Gastroesophageal sphincter (tissue), 4 donors: ENCODE results near the gene CPNE9. TPM values are rescaled to one million over a fixed set of nuclear protein-coding genes. Genes with fewer than 3 reads are reported as not detected.

Source experiments
- ATAC-seq: fragments of 150-250 bp; one replicate; pipeline ENCODE4 v1.9.1; 2016; ENCODE audit warnings: mild to moderate bottlenecking, moderate library complexity
- H3K27ac ChIP-seq, 4 donors: fragments of 200-600 bp; sonication (generic) in 3 of 4; 1 replicate in 3 of 4; 2 replicates in 1 of 4; pipeline ENCODE4 v1.5.1; 2016 to 2019
- H3K27me3 ChIP-seq: fragments of 200-600 bp; sonication (generic); one replicate; pipeline ENCODE4 v1.5.1; 2019
- H3K36me3 ChIP-seq, 2 donors: fragments of 200-600 bp; sonication (generic); one replicate each; pipeline ENCODE4 v1.5.1; 2019; ENCODE audit warnings: control low read depth in 1 of 2
- H3K4me1 ChIP-seq, 3 donors: fragments of 200-600 bp; sonication (generic); 1 replicate in 2 of 3; 2 replicates in 1 of 3; pipeline ENCODE4 v1.5.1; 2016 to 2019; ENCODE audit warnings: control low read depth in 2 of 3
- H3K4me3 ChIP-seq, 2 donors: fragments of 200-600 bp; sonication (generic); one replicate each; pipeline ENCODE4 v1.5.1; 2019; ENCODE audit warnings: mild to moderate bottlenecking in 1 of 2, moderate library complexity in 1 of 2
- H3K9me3 ChIP-seq, 3 donors: fragments of 200-600 bp; sonication (generic); one replicate each; pipeline ENCODE4 v1.5.1; 2017 to 2019; ENCODE audit warnings: control low read depth in 2 of 3
- CTCF ChIP-seq, 4 experiments: fragments of 200-600 bp in 2 of 4; fragments of 450-650 bp in 2 of 4; sonication (generic) in 1 of 4; IDR thresholded peaks; one replicate each; pipeline ENCODE4 v1.5.1; 2017 to 2019; ENCODE audit warnings: antibody characterized with exemption in 4 of 4, mild to moderate bottlenecking in 2 of 4, moderate library complexity in 2 of 4
- EP300 ChIP-seq: sonication (generic); formaldehyde crosslinking; IDR thresholded peaks from one replicate; pipeline ENCODE4 v1.6.1; 2017; ENCODE audit warnings: antibody characterized with exemption, mild to moderate bottlenecking
- POLR2A ChIP-seq, 2 donors: fragments of 450-650 bp; IDR thresholded peaks; one replicate each; pipeline ENCODE4 v1.6.1; 2017; ENCODE audit warnings: antibody characterized with exemption in 2 of 2, mild to moderate bottlenecking in 2 of 2, moderate library complexity in 1 of 2
- POLR2AphosphoS5 ChIP-seq: sonication (generic); formaldehyde crosslinking; IDR thresholded peaks from one replicate; pipeline ENCODE4 v1.6.1; 2017; ENCODE audit warnings: antibody characterized with exemption
- WGBS, 2 donors: methylation state at CpG; one replicate each; pipeline ENCODE4 v1.1.5; 2018; ENCODE audit warnings: low coverage in 1 of 2; 5-methylcytosine and 5-hydroxymethylcytosine counted together
- total RNA-seq, 4 donors: library from RNA; depleted of rRNA; stranded (reverse); fragments of >200 nt; gene quantifications; one replicate each; pipeline ENCODE4 v1.1.0, GENCODE V29; 2016

The CPNE9 gene
- total RNA-seq, 4 donors from 2014 or later: 1.1 TPM; not detected in 3

DNA sequence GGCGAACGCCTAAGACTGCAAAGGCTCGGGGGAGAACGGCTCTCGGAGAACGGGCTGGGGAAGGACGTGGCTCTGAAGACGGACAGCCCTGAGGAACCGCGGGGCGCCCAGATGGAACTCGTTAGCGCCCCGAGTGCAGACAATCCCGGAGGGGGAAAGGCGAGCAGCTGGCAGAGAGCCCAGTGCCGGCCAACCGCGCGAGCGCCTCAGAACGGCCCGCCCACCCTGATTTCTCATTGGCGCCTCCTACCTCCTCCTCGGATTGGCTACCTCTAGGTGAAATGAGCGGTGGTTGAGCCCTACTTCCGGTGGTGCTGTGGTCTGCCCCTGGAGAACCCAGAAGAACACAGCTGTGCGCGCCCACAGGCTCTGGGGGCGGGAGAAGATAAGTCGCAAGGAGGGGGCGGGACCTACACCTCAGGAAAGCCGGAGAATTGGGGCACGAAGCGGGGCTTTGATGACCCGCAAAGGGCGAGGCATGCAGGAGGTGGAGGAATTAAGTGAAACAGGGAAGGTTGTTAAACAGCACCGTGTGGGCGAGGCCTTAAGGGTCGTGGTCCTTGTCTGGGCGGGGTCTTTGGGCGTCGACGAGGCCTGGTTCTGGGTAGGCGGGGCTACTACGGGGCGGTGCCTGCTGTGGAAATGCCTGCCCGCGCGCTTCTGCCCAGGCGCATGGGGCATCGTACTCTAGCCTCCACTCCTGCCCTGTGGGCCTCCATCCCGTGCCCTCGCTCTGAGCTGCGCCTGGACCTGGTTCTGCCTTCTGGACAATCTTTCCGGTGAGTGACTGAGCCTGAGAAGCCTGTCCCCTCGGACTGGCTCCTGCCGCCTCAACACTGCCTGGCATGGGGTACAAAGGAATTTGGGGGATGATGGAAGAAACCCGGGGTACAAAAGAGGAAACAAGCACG lies 46.3 kb downstream of the CPNE9 start, which contains the start of gene OGG1:
Gene OGG1 (plus strand): TSS at position 308 of the 911 bp plus-strand sequence. CDS start 335 bp downstream, at position 643.
- H3K36me3 ChIP-seq: peaks cover 0 to 78% of the 10 kb centered on the region in 2 donors
- TF ChIP-seq POLR2A (IDR thresholded peaks at IDR 0.05): peak; percentile 26 to 40
- TF ChIP-seq POLR2AphosphoS5: no peak
- TF ChIP-seq CTCF (IDR thresholded peaks at IDR 0.05): peak in 1 of 4 experiments; percentile 28
- TF ChIP-seq EP300: no peak
- peak; percentile 99 for ATAC-seq
- peak within 1 kb of the TSS; percentile 50 to 60 for H3K4me3 ChIP-seq
- H3K27me3 ChIP-seq: no peaks in the 10 kb centered on the region
- peak within 1 kb of the TSS; percentile 54 to 97 (median 91) for H3K27ac ChIP-seq
- H3K4me1 ChIP-seq: peaks cover 0 to 43% (median 14%) of the 10 kb centered on the region in 3 donors
- 0 to 1% methylated on average over 19 to 22 of the region's 60 CpGs for WGBS, 2 donors
- no peaks in the 10 kb centered on the region for H3K9me3 ChIP-seq

DNA sequence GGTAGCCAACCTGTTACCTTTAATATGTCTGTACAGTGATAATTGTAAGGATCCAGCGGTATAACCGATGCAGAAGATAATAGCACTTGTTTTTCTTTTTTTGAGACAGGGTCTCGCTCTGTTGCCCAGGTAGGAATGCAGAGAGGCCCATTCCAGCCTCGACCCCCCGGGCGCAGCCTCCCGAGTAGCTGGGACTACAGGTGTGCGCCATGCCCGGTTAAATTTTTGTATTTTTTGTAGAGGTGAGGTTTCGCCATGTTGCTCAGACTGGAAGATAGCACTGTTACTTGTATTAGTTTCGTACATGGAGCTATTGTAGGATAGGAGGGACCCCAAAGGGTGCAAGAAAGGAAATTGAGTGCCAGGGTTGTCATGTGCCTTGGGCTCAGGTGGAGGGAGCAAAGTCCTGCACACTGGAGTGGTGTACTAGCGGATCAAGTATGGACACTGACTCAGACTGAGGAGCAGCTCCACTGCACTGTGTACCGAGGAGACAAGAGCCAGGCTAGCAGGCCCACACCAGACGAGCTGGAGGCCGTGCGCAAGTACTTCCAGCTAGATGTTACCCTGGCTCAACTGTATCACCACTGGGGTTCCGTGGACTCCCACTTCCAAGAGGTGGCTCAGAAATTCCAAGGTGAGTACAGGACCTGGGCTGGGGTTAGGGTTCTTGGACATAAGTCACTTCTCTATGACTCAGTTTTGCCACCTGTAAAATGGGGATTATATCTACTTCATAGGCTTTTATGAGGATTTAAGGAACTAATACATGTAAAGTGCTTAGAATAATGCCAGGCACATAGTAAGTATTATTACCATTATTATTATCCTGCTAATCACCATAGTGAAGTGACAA lies 47.2 kb downstream of the CPNE9 start:
- Histone ChIP-seq H3K4me3 (peak overlapping the region; percentile 50 to 60), H3K9me3 (no peaks in the 10 kb centered on the region), H3K27ac (peak overlapping the region; percentile 5 to 97 (median 91)), H3K27me3 (no peaks in the 10 kb centered on the region), H3K36me3 (peaks cover 0 to 78% of the 10 kb centered on the region in 2 donors), H3K4me1 (peaks cover 0 to 49% (median 14%) of the 10 kb centered on the region in 3 donors)
- 11 to 22% methylated on average over 8 of the region's 17 CpGs for WGBS, 2 donors
- no peak for TF ChIP-seq EP300
- no peak for TF ChIP-seq CTCF (IDR thresholded peaks at IDR 0.05)
- TF ChIP-seq POLR2A (IDR thresholded peaks at IDR 0.05): no peak
- no peak for TF ChIP-seq POLR2AphosphoS5
- ATAC-seq: no peak

- Histone ChIP-seq H3K9me3 (no peaks in the 10 kb centered on the region), H3K36me3 (peaks cover 0 to 88% of the 10 kb centered on the region in 2 donors), H3K4me1 (peaks cover 0 to 35% (median 14%) of the 10 kb centered on the region in 3 donors), H3K27me3 (no peaks in the 10 kb centered on the region), H3K4me3 (no peak overlapping the region), H3K27ac (peak overlapping the region in 3 of 4 donors; percentile 43 to 59 (median 44))
- WGBS, 2 donors: 17 to 71% methylated on average over 1 to 8 of the region's 8 CpGs
- ATAC-seq: no peak
- no peak for TF ChIP-seq POLR2A (IDR thresholded peaks at IDR 0.05)
- no peak for TF ChIP-seq EP300
- TF ChIP-seq CTCF (IDR thresholded peaks at IDR 0.05): no peak
- no peak for TF ChIP-seq POLR2AphosphoS5
Observed at GRCh38 chr3:9754678-9755077, 51.0 kb downstream of the CPNE9 start.

DNA sequence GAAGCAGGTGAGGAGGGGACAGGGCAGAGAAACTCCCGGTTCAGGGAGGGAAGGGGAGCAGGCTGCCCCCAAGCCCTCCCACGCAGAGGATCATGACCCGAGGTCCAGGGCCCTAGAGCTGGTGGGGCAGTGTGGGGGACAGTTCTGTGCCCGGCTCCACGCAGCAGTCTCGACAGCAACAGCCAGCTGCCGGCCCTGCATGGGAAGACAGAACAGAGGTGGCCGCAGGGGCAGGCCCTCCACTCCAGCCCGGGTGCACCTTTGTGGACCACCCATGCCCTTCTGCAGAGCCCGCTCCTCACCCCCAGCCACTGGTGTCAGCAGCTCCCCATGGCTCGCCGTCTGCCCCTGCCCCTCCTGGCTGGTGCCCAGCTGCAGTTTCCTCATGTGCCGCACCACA lies 53.8 kb downstream of the CPNE9 start:
- H3K9me3 ChIP-seq: no peaks in the 10 kb centered on the region
- WGBS, 2 donors: 69 to 82% methylated on average over 2 to 3 of the region's 13 CpGs
- H3K4me1 ChIP-seq: peaks cover 0 to 13% (median 0%) of the 10 kb centered on the region in 3 donors
- H3K4me3 ChIP-seq: no peak overlapping the region
- TF ChIP-seq EP300: no peak
- no peak for TF ChIP-seq CTCF (IDR thresholded peaks at IDR 0.05)
- TF ChIP-seq POLR2A (IDR thresholded peaks at IDR 0.05): no peak
- TF ChIP-seq POLR2AphosphoS5: no peak
- H3K27me3 ChIP-seq: no peaks in the 10 kb centered on the region
- H3K27ac ChIP-seq: no peak overlapping the region
- H3K36me3 ChIP-seq: peaks cover 0 to 100% of the 10 kb centered on the region in 2 donors
- no peak for ATAC-seq
